Lower lobe of right lung (tissue), 2 donors: ENCODE measurements around the gene LMAN2. TPM values are rescaled to one million over a fixed set of nuclear protein-coding genes. Genes with fewer than 3 reads are reported as not detected.

Experiments
- ATAC-seq, 2 donors: fragments of 200-7000 bp; cut with Tn5 transposase; one replicate each; pipeline ENCODE4 v1.9.1; 2020 to 2022; ENCODE audit warnings: mild to moderate bottlenecking in 2 of 2, moderate library complexity in 2 of 2
- DNase-seq: peaks from one replicate; pipeline ENCODE4 v3.0.0-alpha.2; 2020
- H3K27ac ChIP-seq: fragments of 200-600 bp; one replicate; pipeline ENCODE4 v1.8.0; 2022
- H3K27me3 ChIP-seq: fragments of 200-600 bp; one replicate; pipeline ENCODE4 v1.8.0; 2022; ENCODE audit warnings: low read depth
- H3K36me3 ChIP-seq: fragments of 200-600 bp; one replicate; pipeline ENCODE4 v1.8.0; 2022; ENCODE audit warnings: mild to moderate bottlenecking
- H3K4me1 ChIP-seq: fragments of 200-600 bp; one replicate; pipeline ENCODE4 v1.8.0; 2022
- H3K4me3 ChIP-seq: fragments of 200-600 bp; one replicate; pipeline ENCODE4 v1.8.0; 2022; ENCODE audit warnings: mild to moderate bottlenecking
- H3K9me3 ChIP-seq: fragments of 200-600 bp; one replicate; pipeline ENCODE4 v1.8.0; 2022
- CTCF ChIP-seq: fragments of 200-600 bp; IDR thresholded peaks from one replicate; pipeline ENCODE4 v1.8.0; 2022; ENCODE audit warnings: antibody characterized with exemption, mild to moderate bottlenecking
- intact Hi-C: fragments of 100-400 bp; cut with DNase I; formaldehyde crosslinking; loops from one replicate; pipeline ENCODE4 v1.11.0; 2022
- total RNA-seq: library from RNA; stranded (reverse); fragmentation: NEBNext Ultra II Directional; extraction: Animal tissue kit (Norgen Biotek cat#: 25700); gene quantifications from one replicate; pipeline ENCODE4 v1.2.1, GENCODE V29; 2021
- donor health status: DM: no; HTN: yes; CAD: no; lungs with severe emphysema.

LMAN2 gene
- total RNA-seq, 1 donor from 2014 or later = 108 TPM

GRCh38 chr5:177396078-177396477 lies 44.6 kb upstream of the LMAN2 start:
- intact Hi-C loops = no loop called here
- TF ChIP-seq CTCF = no peak
- Histone ChIP-seq H3K4me1 (peaks cover 6% of the 10 kb centered on the region), H3K9me3 (no peaks in the 10 kb centered on the region), H3K27ac (no peak overlapping the region), H3K36me3 (no peaks in the 10 kb centered on the region), H3K27me3 (peaks cover 43% of the 10 kb centered on the region), H3K4me3 (no peak overlapping the region)
- DNase-seq (no peak), ATAC-seq (no peak)

GRCh38 chr5:177393990-177394389 lies 42.5 kb upstream of the LMAN2 start:
- Histone ChIP-seq H3K4me3 (no peak overlapping the region), H3K9me3 (no peaks in the 10 kb centered on the region), H3K27me3 (peaks cover 23% of the 10 kb centered on the region), H3K36me3 (no peaks in the 10 kb centered on the region), H3K27ac (no peak overlapping the region), H3K4me1 (peaks cover 11% of the 10 kb centered on the region)
- intact Hi-C loops = no loop called here
- TF ChIP-seq CTCF = no peak
- ATAC-seq (no peak), DNase-seq (no peak)

GRCh38 chr5:177393206-177393765 lies 41.8 kb upstream of the LMAN2 start:
- intact Hi-C loops = no loop called here
- DNase-seq (no peak), ATAC-seq (no peak)
- H3K27ac ChIP-seq = no peak overlapping the region
- no peaks in the 10 kb centered on the region for H3K9me3 ChIP-seq
- no peak for TF ChIP-seq CTCF
- peaks cover 17% of the 10 kb centered on the region for H3K27me3 ChIP-seq
- H3K36me3 ChIP-seq = no peaks in the 10 kb centered on the region
- no peak overlapping the region for H3K4me3 ChIP-seq
- peaks cover 18% of the 10 kb centered on the region for H3K4me1 ChIP-seq

GRCh38 chr5:177392765-177393164 lies 41.3 kb upstream of the LMAN2 start:
- H3K27ac ChIP-seq = no peak overlapping the region
- H3K36me3 ChIP-seq = no peaks in the 10 kb centered on the region
- DNase-seq = no peak
- intact Hi-C loops = no loop called here
- H3K4me3 ChIP-seq = no peak overlapping the region
- TF ChIP-seq CTCF = no peak
- peaks cover 18% of the 10 kb centered on the region for H3K4me1 ChIP-seq
- no peak for ATAC-seq
- H3K27me3 ChIP-seq = peaks cover 12% of the 10 kb centered on the region
- no peaks in the 10 kb centered on the region for H3K9me3 ChIP-seq

GRCh38 chr5:177390363-177391300 lies 39.2 kb upstream of the LMAN2 start:
- H3K4me3 ChIP-seq = no peak overlapping the region
- no peak overlapping the region for H3K27ac ChIP-seq

More at GRCh38 chr5:177390363-177391300, 39.2 kb upstream of the LMAN2 start:
- ATAC-seq (peak; percentile 92), DNase-seq (peak; percentile 84)
- intact Hi-C loops = no loop called here
- H3K4me1 ChIP-seq = peaks cover 18% of the 10 kb centered on the region
- peak; percentile 99 for TF ChIP-seq CTCF
- no peaks in the 10 kb centered on the region for H3K36me3 ChIP-seq
- no peaks in the 10 kb centered on the region for H3K9me3 ChIP-seq
- H3K27me3 ChIP-seq = peaks cover 4% of the 10 kb centered on the region
